ENCODE data around the gene PRKCB.

PRKCB gene

DNA sequence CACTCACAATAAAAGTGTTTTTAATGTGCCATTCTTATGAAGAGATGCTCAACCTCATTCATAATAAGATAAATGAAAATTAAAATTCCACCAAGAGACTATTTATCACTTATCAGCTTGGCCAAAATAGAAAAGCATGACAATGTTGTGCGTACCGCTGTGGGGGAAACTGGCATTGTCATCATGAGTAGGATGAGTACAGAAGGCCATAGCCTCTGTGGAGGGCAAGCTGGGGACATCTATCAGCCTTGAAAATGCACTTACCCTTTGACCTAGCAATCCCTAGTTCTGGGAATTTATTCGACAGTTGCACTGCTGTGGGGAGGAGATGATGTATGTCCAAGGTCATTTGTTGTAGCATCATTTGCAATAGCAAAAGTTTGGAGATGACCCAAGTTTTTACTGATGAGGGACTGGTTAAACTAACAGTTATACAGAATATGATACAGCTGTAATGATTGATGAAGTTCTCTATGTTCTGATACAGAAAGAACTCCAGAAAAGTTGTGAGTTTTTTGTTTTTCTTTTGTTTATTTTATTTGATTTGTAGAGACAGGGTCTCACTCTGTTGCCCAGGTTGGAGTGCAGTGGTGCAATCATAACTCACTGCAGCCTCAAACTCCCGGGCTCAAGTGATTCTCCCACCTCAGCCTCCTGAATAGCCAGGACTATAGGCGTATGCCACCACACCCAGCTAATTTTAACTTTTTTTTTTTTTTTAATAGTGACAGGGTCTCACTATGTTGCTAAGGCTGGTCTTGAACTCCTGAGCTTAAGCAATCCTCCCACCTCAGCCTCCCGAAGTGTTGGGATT is 13.7 kb upstream of the PRKCB start:
- H3K4me1 ChIP-seq (ENCODE audit: control insufficient read depth, insufficient read depth, low read length): no peaks in the 10 kb centered on the region
- no peaks in the 10 kb centered on the region for H3K9me3 ChIP-seq (ENCODE audit: control insufficient read depth, insufficient read depth, low read length)
- H3K9ac ChIP-seq (ENCODE audit: low read depth, low read length): no peak overlapping the region
- no peak overlapping the region for H3K27ac ChIP-seq (ENCODE audit: low read depth, low read length)
- no peaks in the 10 kb centered on the region for H3K36me3 ChIP-seq (ENCODE audit: control insufficient read depth, insufficient read depth, low read length)
- no peaks in the 10 kb centered on the region for H3K27me3 ChIP-seq (ENCODE audit: control insufficient read depth, insufficient read depth, low read length)
- H3K4me3 ChIP-seq (ENCODE audit: low read depth, low read length): no peak overlapping the region

DNA sequence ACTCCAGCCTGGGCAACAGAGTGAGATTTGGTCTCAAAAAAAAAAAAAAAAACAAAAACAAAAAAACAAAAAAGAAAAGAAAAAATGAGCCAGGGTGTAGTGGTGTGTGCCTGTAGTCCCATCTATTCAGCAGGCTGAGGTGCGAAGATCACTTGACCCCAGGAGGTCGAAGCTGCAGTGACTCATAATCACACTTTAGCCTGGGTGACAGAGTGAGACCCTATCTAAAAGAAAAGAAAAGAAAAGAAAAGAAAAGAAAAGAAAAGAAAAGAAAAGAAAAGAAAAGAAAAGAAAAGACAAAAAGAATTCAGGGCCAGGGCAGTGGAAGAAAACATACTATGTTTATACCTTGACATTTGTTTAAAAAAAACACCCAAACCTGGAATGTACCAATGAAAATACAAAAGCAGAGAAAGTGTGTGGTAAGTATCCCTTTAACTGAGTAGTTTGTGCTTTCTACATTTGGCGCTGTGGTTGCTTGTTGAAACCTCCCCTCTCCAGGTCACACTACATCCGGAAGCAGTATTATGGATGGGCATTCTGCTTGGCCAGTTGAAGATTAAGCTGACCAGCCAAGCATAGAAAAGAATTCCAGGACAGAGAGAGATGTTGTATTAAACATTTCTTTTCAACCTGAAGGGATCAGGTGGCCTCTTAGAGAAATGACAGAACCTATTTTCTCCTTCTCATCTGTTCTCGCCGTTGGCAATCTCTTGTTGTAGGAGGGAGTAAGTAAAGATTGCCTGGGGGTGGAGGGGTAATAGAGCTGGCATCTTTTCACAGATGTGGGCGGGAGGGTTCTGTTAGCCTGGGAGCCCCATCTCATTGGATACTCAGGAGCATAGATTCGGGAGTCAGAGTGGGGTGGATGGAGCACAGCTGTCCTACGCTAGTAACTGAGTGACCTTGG is 12.1 kb upstream of the PRKCB start:
- H3K9me3 ChIP-seq (ENCODE audit: control insufficient read depth, insufficient read depth, low read length): no peaks in the 10 kb centered on the region
- H3K4me3 ChIP-seq (ENCODE audit: low read depth, low read length): no peak overlapping the region
- H3K36me3 ChIP-seq (ENCODE audit: control insufficient read depth, insufficient read depth, low read length): no peaks in the 10 kb centered on the region
- H3K27ac ChIP-seq (ENCODE audit: low read depth, low read length): no peak overlapping the region
- H3K9ac ChIP-seq (ENCODE audit: low read depth, low read length): no peak overlapping the region
- H3K4me1 ChIP-seq (ENCODE audit: control insufficient read depth, insufficient read depth, low read length): no peaks in the 10 kb centered on the region
- no peaks in the 10 kb centered on the region for H3K27me3 ChIP-seq (ENCODE audit: control insufficient read depth, insufficient read depth, low read length)

DNA sequence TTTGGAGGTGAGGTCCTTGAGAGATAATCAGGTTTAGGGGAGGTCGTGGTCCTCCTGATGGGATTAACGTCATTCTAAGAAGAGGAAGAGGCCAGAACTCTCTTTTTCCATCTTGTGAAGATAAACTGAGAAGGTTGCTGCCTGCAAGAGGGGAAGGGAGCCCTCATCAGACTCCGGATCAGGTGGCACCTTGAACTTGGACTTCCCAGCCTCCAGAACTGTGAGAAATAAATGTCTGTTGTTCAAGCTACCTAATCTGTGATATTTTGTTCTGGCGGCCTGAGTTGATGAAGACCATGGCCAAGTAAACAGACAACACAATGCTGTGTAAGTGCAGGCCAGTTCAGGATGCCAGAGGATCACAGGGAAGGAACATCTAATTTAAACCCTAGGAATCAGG is 10.9 kb upstream of the PRKCB start:
- Histone ChIP-seq H3K4me3 (ENCODE audit: low read depth, low read length) (no peak overlapping the region), H3K27me3 (ENCODE audit: control insufficient read depth, insufficient read depth, low read length) (no peaks in the 10 kb centered on the region), H3K9me3 (ENCODE audit: control insufficient read depth, insufficient read depth, low read length) (no peaks in the 10 kb centered on the region), H3K27ac (ENCODE audit: low read depth, low read length) (no peak overlapping the region), H3K9ac (ENCODE audit: low read depth, low read length) (no peak overlapping the region), H3K4me1 (ENCODE audit: control insufficient read depth, insufficient read depth, low read length) (no peaks in the 10 kb centered on the region), H3K36me3 (ENCODE audit: control insufficient read depth, insufficient read depth, low read length) (no peaks in the 10 kb centered on the region)

- Histone ChIP-seq H3K4me3 (ENCODE audit: low read depth, low read length) (no peak overlapping the region), H3K27ac (ENCODE audit: low read depth, low read length) (no peak overlapping the region), H3K4me1 (ENCODE audit: control insufficient read depth, insufficient read depth, low read length) (no peaks in the 10 kb centered on the region), H3K9me3 (ENCODE audit: control insufficient read depth, insufficient read depth, low read length) (no peaks in the 10 kb centered on the region), H3K9ac (ENCODE audit: low read depth, low read length) (no peak overlapping the region), H3K36me3 (ENCODE audit: control insufficient read depth, insufficient read depth, low read length) (no peaks in the 10 kb centered on the region), H3K27me3 (ENCODE audit: control insufficient read depth, insufficient read depth, low read length) (no peaks in the 10 kb centered on the region)
Observed at GRCh38 chr16:23826528-23827045, 9.2 kb upstream of the PRKCB start.

DNA sequence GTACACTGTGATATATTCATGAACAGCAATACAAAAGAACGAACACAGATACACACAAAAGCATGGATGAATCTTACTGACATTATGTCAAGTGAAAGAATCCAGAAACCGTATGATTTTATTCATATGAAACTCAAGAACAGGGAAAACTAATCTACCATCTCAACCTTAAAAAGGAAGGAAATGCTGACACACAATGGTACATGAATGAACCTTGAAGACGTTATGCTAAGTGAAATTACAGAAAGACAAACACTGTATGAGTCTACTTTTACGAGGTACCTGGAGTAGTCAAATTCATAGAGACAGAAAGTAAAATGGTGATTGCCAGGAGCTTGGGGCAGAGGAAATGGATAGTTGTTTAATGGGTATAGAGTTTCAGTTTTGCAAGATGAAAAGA is 8.7 kb upstream of the PRKCB start:
- Histone ChIP-seq H3K4me3 (ENCODE audit: low read depth, low read length) (no peak overlapping the region), H3K4me1 (ENCODE audit: control insufficient read depth, insufficient read depth, low read length) (no peaks in the 10 kb centered on the region), H3K9ac (ENCODE audit: low read depth, low read length) (no peak overlapping the region), H3K9me3 (ENCODE audit: control insufficient read depth, insufficient read depth, low read length) (no peaks in the 10 kb centered on the region), H3K27me3 (ENCODE audit: control insufficient read depth, insufficient read depth, low read length) (no peaks in the 10 kb centered on the region), H3K27ac (ENCODE audit: low read depth, low read length) (no peak overlapping the region), H3K36me3 (ENCODE audit: control insufficient read depth, insufficient read depth, low read length) (no peaks in the 10 kb centered on the region)

- no peaks in the 10 kb centered on the region for H3K9me3 ChIP-seq (ENCODE audit: control insufficient read depth, insufficient read depth, low read length)
- no peak overlapping the region for H3K4me3 ChIP-seq (ENCODE audit: low read depth, low read length)
- no peaks in the 10 kb centered on the region for H3K4me1 ChIP-seq (ENCODE audit: control insufficient read depth, insufficient read depth, low read length)
- peaks cover 8% of the 10 kb centered on the region for H3K27me3 ChIP-seq (ENCODE audit: control insufficient read depth, insufficient read depth, low read length)
- no peak overlapping the region for H3K9ac ChIP-seq (ENCODE audit: low read depth, low read length)
- no peak overlapping the region for H3K27ac ChIP-seq (ENCODE audit: low read depth, low read length)
- H3K36me3 ChIP-seq (ENCODE audit: control insufficient read depth, insufficient read depth, low read length): no peaks in the 10 kb centered on the region
Observed at GRCh38 chr16:23829454-23829853, 6.3 kb upstream of the PRKCB start.

DNA sequence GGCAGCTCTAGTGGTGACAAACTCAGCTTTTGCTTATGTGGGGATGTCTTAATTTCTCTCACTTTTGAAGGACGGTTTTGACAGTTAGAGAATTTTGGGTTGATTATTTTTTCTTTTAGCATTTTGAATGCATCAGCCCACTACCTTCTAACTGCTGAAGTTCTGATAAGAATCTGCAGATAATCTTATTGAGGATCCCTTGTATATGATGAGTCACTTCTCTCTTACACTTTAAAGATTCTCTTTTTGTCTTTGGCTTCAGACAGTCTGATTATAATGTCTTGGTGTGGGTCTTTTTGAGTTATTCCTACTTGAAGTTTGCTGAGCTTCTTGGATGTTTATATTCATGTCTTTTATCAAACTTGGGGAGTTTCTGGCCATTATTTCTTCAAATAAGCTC is 5.5 kb upstream of the PRKCB start:
- Histone ChIP-seq H3K27ac (ENCODE audit: low read depth, low read length) (no peak overlapping the region), H3K27me3 (ENCODE audit: control insufficient read depth, insufficient read depth, low read length) (peaks cover 16% of the 10 kb centered on the region), H3K4me3 (ENCODE audit: low read depth, low read length) (no peak overlapping the region), H3K9ac (ENCODE audit: low read depth, low read length) (no peak overlapping the region), H3K36me3 (ENCODE audit: control insufficient read depth, insufficient read depth, low read length) (no peaks in the 10 kb centered on the region), H3K9me3 (ENCODE audit: control insufficient read depth, insufficient read depth, low read length) (no peaks in the 10 kb centered on the region), H3K4me1 (ENCODE audit: control insufficient read depth, insufficient read depth, low read length) (no peaks in the 10 kb centered on the region)

DNA sequence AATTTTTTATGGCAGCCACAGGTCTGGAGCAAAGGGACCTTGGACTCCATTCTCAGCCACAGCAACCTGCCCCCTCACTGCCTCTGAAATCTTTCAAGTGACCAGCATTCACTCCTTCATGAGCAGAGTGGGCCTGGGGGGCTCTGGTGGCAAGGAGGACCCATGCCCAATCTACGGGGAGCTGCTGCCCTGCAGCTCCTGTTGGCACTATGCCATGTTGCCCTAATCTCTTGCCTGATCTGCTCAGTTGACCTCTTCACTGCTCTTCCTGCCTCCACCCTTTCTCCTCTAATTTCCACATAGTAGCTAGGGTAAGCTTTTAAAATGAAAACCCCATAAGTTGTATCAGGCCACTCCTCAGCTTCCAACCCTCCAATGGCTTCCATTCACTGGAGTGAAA is 2.9 kb upstream of the PRKCB start:
- no peak overlapping the region for H3K4me3 ChIP-seq (ENCODE audit: low read depth, low read length)
- H3K36me3 ChIP-seq (ENCODE audit: control insufficient read depth, insufficient read depth, low read length): no peaks in the 10 kb centered on the region
- no peak overlapping the region for H3K27ac ChIP-seq (ENCODE audit: low read depth, low read length)
- no peak overlapping the region for H3K9ac ChIP-seq (ENCODE audit: low read depth, low read length)
- peaks cover 36% of the 10 kb centered on the region for H3K27me3 ChIP-seq (ENCODE audit: control insufficient read depth, insufficient read depth, low read length)
- H3K9me3 ChIP-seq (ENCODE audit: control insufficient read depth, insufficient read depth, low read length): no peaks in the 10 kb centered on the region
- H3K4me1 ChIP-seq (ENCODE audit: control insufficient read depth, insufficient read depth, low read length): peaks cover 11% of the 10 kb centered on the region

DNA sequence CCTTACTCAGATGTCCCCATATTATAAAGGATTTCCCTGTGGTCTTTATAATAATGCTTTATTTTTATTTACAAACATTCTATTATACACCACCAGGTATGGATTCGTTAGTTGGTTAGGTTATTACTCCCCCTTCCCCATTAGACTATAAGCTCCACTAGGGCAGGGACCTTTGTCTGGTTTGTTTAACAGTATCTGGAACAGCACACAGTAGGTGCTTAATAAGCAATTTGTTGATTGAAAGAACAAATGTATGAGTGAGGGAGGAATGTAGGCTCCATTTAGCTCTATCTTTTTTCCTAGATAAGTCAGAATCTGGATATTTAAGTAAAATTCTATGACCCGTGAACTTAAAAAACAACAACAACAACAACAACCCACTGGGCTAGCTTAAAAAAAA is 2.3 kb upstream of the PRKCB start:
- H3K4me3 ChIP-seq (ENCODE audit: low read depth, low read length): no peak overlapping the region
- no peaks in the 10 kb centered on the region for H3K9me3 ChIP-seq (ENCODE audit: control insufficient read depth, insufficient read depth, low read length)
- no peak overlapping the region for H3K27ac ChIP-seq (ENCODE audit: low read depth, low read length)
- no peaks in the 10 kb centered on the region for H3K36me3 ChIP-seq (ENCODE audit: control insufficient read depth, insufficient read depth, low read length)
- no peak overlapping the region for H3K9ac ChIP-seq (ENCODE audit: low read depth, low read length)
- H3K27me3 ChIP-seq (ENCODE audit: control insufficient read depth, insufficient read depth, low read length): peaks cover 41% of the 10 kb centered on the region
- H3K4me1 ChIP-seq (ENCODE audit: control insufficient read depth, insufficient read depth, low read length): peaks cover 15% of the 10 kb centered on the region

DNA sequence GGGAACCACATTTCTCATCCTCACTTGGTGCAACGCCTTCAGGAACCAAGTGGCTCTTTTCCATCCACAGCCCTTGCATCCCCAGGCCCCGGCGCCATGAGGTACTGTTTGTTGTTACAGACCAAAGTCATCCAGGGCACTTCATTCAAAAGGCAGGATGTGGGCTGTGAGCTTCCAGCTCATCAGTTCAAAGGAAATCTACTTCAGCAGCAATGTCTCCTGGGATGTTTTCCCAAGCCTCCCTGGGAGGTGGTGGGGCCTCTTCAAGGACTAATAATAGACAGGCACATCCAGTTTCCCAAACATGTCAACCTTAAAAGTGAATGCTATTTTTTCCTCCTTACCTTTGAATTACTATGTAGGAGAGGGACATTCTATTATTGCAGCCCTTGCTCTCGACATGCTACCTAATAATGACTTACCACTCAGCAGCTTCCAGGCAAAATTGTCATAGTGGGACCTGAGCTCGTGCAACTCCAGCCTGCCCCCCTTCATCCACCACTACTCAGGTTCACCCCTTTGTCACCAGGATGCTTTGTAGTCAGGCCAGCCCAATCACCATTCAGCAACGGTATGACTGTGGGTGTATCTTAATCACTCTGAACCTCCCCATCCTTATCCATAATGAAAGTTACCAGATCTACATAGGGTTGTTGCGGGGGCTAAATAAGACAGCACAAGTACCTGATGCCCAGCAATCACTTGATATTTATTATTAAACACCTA is 1.7 kb upstream of the PRKCB start:
- peaks cover 15% of the 10 kb centered on the region for H3K4me1 ChIP-seq (ENCODE audit: control insufficient read depth, insufficient read depth, low read length)
- H3K27me3 ChIP-seq (ENCODE audit: control insufficient read depth, insufficient read depth, low read length): peaks cover 47% of the 10 kb centered on the region
- no peak overlapping the region for H3K4me3 ChIP-seq (ENCODE audit: low read depth, low read length)
- no peak overlapping the region for H3K27ac ChIP-seq (ENCODE audit: low read depth, low read length)
- H3K9ac ChIP-seq (ENCODE audit: low read depth, low read length): no peak overlapping the region
- H3K9me3 ChIP-seq (ENCODE audit: control insufficient read depth, insufficient read depth, low read length): no peaks in the 10 kb centered on the region
- no peaks in the 10 kb centered on the region for H3K36me3 ChIP-seq (ENCODE audit: control insufficient read depth, insufficient read depth, low read length)

All from HUES48 (cell line).